Measurements from ENCODE around the gene FAHD2B. TPM values are rescaled to one million over a fixed set of nuclear protein-coding genes. Genes with fewer than 3 reads are reported as not detected.
"Not testable (repeated sequence)": the region's sequence is repeated elsewhere in the genome, so short reads cannot be mapped to it uniquely, and the experiment has no call there.

Gene FAHD2B
- total and polyA plus RNA-seq, 2 of the 4 experiments (the other 2 are of a cell fraction), result 5.7 to 7.9 TPM

DNA sequence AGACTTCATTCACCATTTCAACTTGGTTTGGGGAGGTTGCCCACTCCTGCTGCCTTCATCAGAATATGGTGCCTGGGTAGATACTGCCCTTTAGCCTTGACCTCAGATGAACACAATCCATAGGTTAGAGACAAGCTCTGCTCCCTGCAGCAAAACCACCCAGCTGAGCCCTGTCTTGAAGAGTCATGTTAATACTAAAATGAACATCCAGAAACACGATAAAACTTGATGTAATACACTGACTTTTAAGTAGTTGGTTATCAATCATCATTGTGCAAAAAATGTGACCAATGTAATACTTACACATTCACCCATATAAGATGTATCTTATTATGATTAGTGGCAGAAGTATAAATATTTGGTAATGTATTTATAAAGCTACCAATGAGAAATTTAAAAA, 32.7 kb downstream of the FAHD2B start:
- POLR2A ChIA-PET (ENCODE audit: unreplicated experiment); H3K18ac ChIP-seq (ENCODE audit: low read depth, low read length); CTCF ChIA-PET; H3K4me2 ChIP-seq (ENCODE audit: low read depth, low read length); H4K5ac ChIP-seq (ENCODE audit: low read depth, low read length); H3K4me1 ChIP-seq (ENCODE audit: control insufficient read depth, insufficient read depth, low read length); H3K4me3 ChIP-seq (ENCODE audit: insufficient read depth, low read depth, low read length); H3K9ac ChIP-seq (ENCODE audit: low read depth, low read length); H4K91ac ChIP-seq (ENCODE audit: insufficient read depth, low read depth, low read length); H3K36me3 ChIP-seq (ENCODE audit: control insufficient read depth, insufficient read depth, low read length); DNase-seq; H3K9me3 ChIP-seq (ENCODE audit: control insufficient read depth, insufficient read depth, low read length); H3K27me3 ChIP-seq (ENCODE audit: control insufficient read depth, insufficient read depth, low read length); H2BK5ac ChIP-seq (ENCODE audit: low read depth, low read length, poor library complexity, severe bottlenecking); in situ Hi-C loops (cut with MboI; ENCODE audit: low sequenced_read_pairs); H4K8ac ChIP-seq (ENCODE audit: low read depth in 2 of 2, low read length in 2 of 2); H3K14ac ChIP-seq (replicated peaks; ENCODE audit: low read depth, low read length); H2BK15ac ChIP-seq (ENCODE audit: low read depth, low read length); H2BK20ac ChIP-seq (ENCODE audit: low read depth, low read length); H3K27ac ChIP-seq (ENCODE audit: insufficient read depth, low read length); ATAC-seq (ENCODE audit: low read depth); H2BK120ac ChIP-seq (ENCODE audit: low read depth, low read length); H2AFZ ChIP-seq (replicated peaks; ENCODE audit: low read length, poor library complexity); BruUV-seq (replicated peaks); H4K20me1 ChIP-seq (ENCODE audit: insufficient read depth, low read length); H2AK9ac ChIP-seq (replicated peaks; ENCODE audit: low read depth, low read length, poor library complexity); H2AK5ac ChIP-seq (ENCODE audit: low read depth, low read length); H3K79me1 ChIP-seq (ENCODE audit: low read depth in 1 of 2, low read length in 2 of 2); H3K23ac ChIP-seq (ENCODE audit: low read depth, low read length); H3K9me1 ChIP-seq (ENCODE audit: insufficient read depth, low read length); H3K4ac ChIP-seq (ENCODE audit: low read depth, low read length); intact Hi-C loops (cut with micrococcal nuclease); H3K56ac ChIP-seq (ENCODE audit: extremely low read depth, insufficient read depth, low read length); dilution Hi-C loops (cut with HindIII; ENCODE audit: low sequenced_read_pairs, unreplicated experiment): not testable (repeated sequence)
- no CpG with 5 or more reads among the region's 1 CpG for WGBS, 2 experiments (ENCODE audit: extremely low coverage in 2 of 2, insufficient read length in 1 of 2)

DNA sequence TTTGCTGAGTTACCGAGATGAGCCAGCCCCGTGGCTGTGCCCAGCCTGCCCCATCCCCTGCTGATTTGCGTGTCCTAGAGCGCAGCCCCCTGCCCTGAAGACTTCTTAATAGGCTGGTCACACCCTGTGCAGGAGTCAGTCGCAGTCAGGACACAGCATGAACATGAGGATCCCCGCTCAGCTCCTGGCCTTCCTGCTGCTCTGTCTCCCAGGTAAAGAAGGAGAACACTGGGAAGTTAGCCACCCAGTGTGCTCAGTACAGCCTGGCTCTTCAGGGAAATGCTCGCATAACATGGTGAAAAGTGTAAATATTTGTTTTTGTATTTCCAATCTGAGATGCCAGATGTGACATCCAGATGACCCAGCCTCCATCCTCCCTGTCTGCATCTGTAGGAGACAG, 34.9 kb downstream of the FAHD2B start:
- H3K4ac ChIP-seq (ENCODE audit: low read depth, low read length); H4K8ac ChIP-seq (ENCODE audit: low read depth in 2 of 2, low read length in 2 of 2); H3K14ac ChIP-seq (replicated peaks; ENCODE audit: low read depth, low read length); H2BK120ac ChIP-seq (ENCODE audit: low read depth, low read length); dilution Hi-C loops (cut with HindIII; ENCODE audit: low sequenced_read_pairs, unreplicated experiment); BruUV-seq (replicated peaks); H2AK5ac ChIP-seq (ENCODE audit: low read depth, low read length); H4K20me1 ChIP-seq (ENCODE audit: insufficient read depth, low read length); H3K4me3 ChIP-seq (ENCODE audit: insufficient read depth, low read depth, low read length); H2AK9ac ChIP-seq (replicated peaks; ENCODE audit: low read depth, low read length, poor library complexity); POLR2A ChIA-PET (ENCODE audit: unreplicated experiment); in situ Hi-C loops (cut with MboI; ENCODE audit: low sequenced_read_pairs); H3K9me3 ChIP-seq (ENCODE audit: control insufficient read depth, insufficient read depth, low read length); intact Hi-C loops (cut with micrococcal nuclease); H3K9me1 ChIP-seq (ENCODE audit: insufficient read depth, low read length); H3K36me3 ChIP-seq (ENCODE audit: control insufficient read depth, insufficient read depth, low read length); H3K27ac ChIP-seq (ENCODE audit: insufficient read depth, low read length); H2BK15ac ChIP-seq (ENCODE audit: low read depth, low read length); H2BK20ac ChIP-seq (ENCODE audit: low read depth, low read length); H2BK5ac ChIP-seq (ENCODE audit: low read depth, low read length, poor library complexity, severe bottlenecking); ATAC-seq (ENCODE audit: low read depth); H3K9ac ChIP-seq (ENCODE audit: low read depth, low read length); DNase-seq; H4K5ac ChIP-seq (ENCODE audit: low read depth, low read length); H3K27me3 ChIP-seq (ENCODE audit: control insufficient read depth, insufficient read depth, low read length); H4K91ac ChIP-seq (ENCODE audit: insufficient read depth, low read depth, low read length); CTCF ChIA-PET; H3K18ac ChIP-seq (ENCODE audit: low read depth, low read length); H2AFZ ChIP-seq (replicated peaks; ENCODE audit: low read length, poor library complexity); H3K23ac ChIP-seq (ENCODE audit: low read depth, low read length); H3K56ac ChIP-seq (ENCODE audit: extremely low read depth, insufficient read depth, low read length); H3K4me2 ChIP-seq (ENCODE audit: low read depth, low read length); H3K79me1 ChIP-seq (ENCODE audit: low read depth in 1 of 2, low read length in 2 of 2); H3K4me1 ChIP-seq (ENCODE audit: control insufficient read depth, insufficient read depth, low read length): not testable (repeated sequence)
- no CpG with 5 or more reads among the region's 7 CpGs for WGBS, 2 experiments (ENCODE audit: extremely low coverage in 2 of 2, insufficient read length in 1 of 2)
